Measurements from ENCODE around the gene MALT1. TPM values are rescaled to one million over a fixed set of nuclear protein-coding genes. Genes with fewer than 3 reads are reported as not detected.

The MALT1 gene
- polyA plus RNA-seq, 1 experiment: 11.4 TPM

- Histone ChIP-seq H3K27me3 (ENCODE audit: control insufficient read depth, insufficient read depth, low read length) (no peaks in the 10 kb centered on the region), H3K36me3 (ENCODE audit: control insufficient read depth, insufficient read depth, low read length) (no peaks in the 10 kb centered on the region), H3K4me3 (ENCODE audit: low read depth, low read length) (no peak overlapping the region)
- ChIA-PET POLR2A (interaction anchor here (1.0 kb wide), 1 partner anchor 71 kb away, joined by 4 read pairs; no protein-coding TSS in a partner anchor), CTCF (interaction anchor here (1.0 to 1.1 kb wide), 3 partner anchors 13 to 268 kb away, joined by 3 to 7 read pairs (median 4); no protein-coding TSS in a partner anchor)
- no peak for TF ChIP-seq CTCF (IDR thresholded peaks at IDR 0.05; ENCODE audit: insufficient read depth, low read depth, low read length)
- DNase-seq (ENCODE audit: low read depth): no peak
Measured at GRCh38 chr18:58788470-58788869, 117.2 kb downstream of the MALT1 start.

- Histone ChIP-seq H3K27me3 (ENCODE audit: control insufficient read depth, insufficient read depth, low read length) (no peaks in the 10 kb centered on the region), H3K36me3 (ENCODE audit: control insufficient read depth, insufficient read depth, low read length) (no peaks in the 10 kb centered on the region), H3K4me3 (ENCODE audit: low read depth, low read length) (no peak overlapping the region)
- TF ChIP-seq CTCF (IDR thresholded peaks at IDR 0.05; ENCODE audit: insufficient read depth, low read depth, low read length): no peak
- POLR2A ChIA-PET: interaction anchor here (0.5 to 1.0 kb wide), 2 partner anchors 70 to 1203 kb away, joined by 3 to 4 read pairs; no protein-coding TSS in a partner anchor
- CTCF ChIA-PET: interaction anchor here (0.7 to 1.3 kb wide), 6 partner anchors 14 to 267 kb away, joined by 3 to 7 read pairs (median 3); no protein-coding TSS in a partner anchor
- DNase-seq (ENCODE audit: low read depth): no peak
Measured at GRCh38 chr18:58788971-58789875, 118.0 kb downstream of the MALT1 start.

- Histone ChIP-seq H3K4me3 (ENCODE audit: low read depth, low read length) (no peak overlapping the region), H3K36me3 (ENCODE audit: control insufficient read depth, insufficient read depth, low read length) (no peaks in the 10 kb centered on the region), H3K27me3 (ENCODE audit: control insufficient read depth, insufficient read depth, low read length) (no peaks in the 10 kb centered on the region)
- ChIA-PET CTCF (interaction anchor here (1.0 to 1.4 kb wide), 3 partner anchors 9 to 267 kb away, joined by 3 to 4 read pairs (median 3); no protein-coding TSS in a partner anchor), POLR2A (interaction anchor here (0.6 kb wide), 1 partner anchor 953 kb away, joined by 3 read pairs; no protein-coding TSS in a partner anchor)
- no peak for TF ChIP-seq CTCF (IDR thresholded peaks at IDR 0.05; ENCODE audit: insufficient read depth, low read depth, low read length)
- DNase-seq (ENCODE audit: low read depth): no peak
Measured at GRCh38 chr18:58789876-58790240, 118.6 kb downstream of the MALT1 start.

GRCh38 chr18:58792086-58792485 is 120.8 kb downstream of the MALT1 start:
- POLR2A ChIA-PET: no interaction called here

More at GRCh38 chr18:58792086-58792485, 120.8 kb downstream of the MALT1 start:
- no peak for DNase-seq (ENCODE audit: low read depth)
- no peaks in the 10 kb centered on the region for H3K36me3 ChIP-seq (ENCODE audit: control insufficient read depth, insufficient read depth, low read length)
- H3K27me3 ChIP-seq (ENCODE audit: control insufficient read depth, insufficient read depth, low read length): no peaks in the 10 kb centered on the region
- H3K4me3 ChIP-seq (ENCODE audit: low read depth, low read length): no peak overlapping the region
- TF ChIP-seq CTCF (IDR thresholded peaks at IDR 0.05; ENCODE audit: insufficient read depth, low read depth, low read length): no peak
- CTCF ChIA-PET: interaction anchor here (1.3 to 2.6 kb wide), 5 partner anchors 10 to 265 kb away, joined by 3 to 9 read pairs (median 4); no protein-coding TSS in a partner anchor

All from BJ (cell line).